ENCODE measurements around the gene GTF2E1. TPM values are rescaled to one million over a fixed set of nuclear protein-coding genes. Genes with fewer than 3 reads are reported as not detected.

GTF2E1 gene
- polyA plus RNA-seq (8.3 to 14.8 TPM (median 13.2 TPM) in 3 replicates), polyA minus RNA-seq (15.0 to 19.4 TPM (median 16.6 TPM) in 3 replicates)
- polyA plus RNA-seq (2011; ENCODE audit: low read depth): 5.6 TPM
- polyA plus RNA-seq (2011; cell fraction: cytosol; rRNA removed): 6.9 and 10.4 TPM in 2 replicates
- 12.7 and 17.7 TPM in 2 replicates for polyA plus RNA-seq (2011; cell fraction: nucleus; rRNA removed)
- 8.3 and 9.1 TPM in 2 replicates for polyA plus RNA-seq (2012; ENCODE audit: low replicate concordance)
- polyA minus RNA-seq (2011; cell fraction: cytosol; rRNA and poly(A)+ RNA removed): 6.5 TPM
- polyA minus RNA-seq (2011; cell fraction: nucleus; rRNA and poly(A)+ RNA removed): 7.6 and 12.0 TPM in 2 replicates

DNA sequence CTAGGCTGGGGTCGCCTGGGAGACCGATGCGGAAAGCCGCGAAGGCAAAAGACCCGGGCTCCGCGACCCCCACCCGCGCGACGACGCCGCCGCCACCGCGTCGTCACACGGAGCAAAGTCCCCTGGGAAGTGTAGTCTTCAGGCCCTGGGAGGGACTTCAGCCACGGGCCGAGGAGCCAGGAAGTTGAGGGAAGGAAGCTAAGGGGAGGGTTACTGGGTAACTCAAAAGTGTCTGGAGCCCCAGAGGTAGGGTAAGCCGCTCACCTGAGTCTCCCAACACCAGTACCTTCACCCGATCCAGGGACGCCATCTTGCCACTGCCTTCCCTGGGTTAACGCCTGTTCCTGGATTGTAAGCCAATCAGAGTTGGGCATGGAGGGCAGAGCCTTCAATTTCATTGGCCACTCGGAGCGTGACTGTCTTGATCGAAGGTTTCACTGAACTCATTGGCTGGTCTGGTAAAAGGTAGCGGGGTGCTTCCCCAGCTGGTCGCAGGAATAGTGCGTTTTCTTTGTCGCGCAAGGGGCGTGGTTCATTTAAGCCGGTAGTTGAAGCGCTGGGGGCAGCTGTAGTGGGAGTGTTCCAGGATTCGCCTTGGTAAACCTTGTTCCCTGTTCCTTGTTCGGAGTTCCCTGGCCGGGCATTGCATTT, at the start of gene GTF2E1, which contains the start of gene RABL3:
GTF2E1 (plus strand) TSS at position 547 of the 651 bp plus-strand sequence. CDS start 7,809 bp downstream, outside the sequence.
RABL3 (minus strand) TSS at position 319 of the 651 bp plus-strand sequence; CDS start at position 310, 9 bp downstream.
- FAIRE-seq: peak; percentile 95
- no peaks in the 10 kb centered on the region for H4K20me1 ChIP-seq (ENCODE audit: control insufficient read depth, extremely low read depth, insufficient read depth, low read length)
- peak within 1 kb of the TSS; percentile 99 for H3K27ac ChIP-seq (ENCODE audit: control insufficient read depth, insufficient read depth, low read length)
- dilution Hi-C loops (cut with MboI; ENCODE audit: extremely low pct_ligation_motif_present, low sequenced_read_pairs): no loop called here
- peaks cover 50% of the 10 kb centered on the region for H3K79me2 ChIP-seq (ENCODE audit: control insufficient read depth, insufficient read depth, low read length)
- H2AFZ ChIP-seq (ENCODE audit: control insufficient read depth, low read length): peak within 1 kb of the TSS; percentile 99
- no peaks in the 10 kb centered on the region for H3K27me3 ChIP-seq (ENCODE audit: control insufficient read depth, extremely low read depth, insufficient read depth, low read length)
- peak within 1 kb of the TSS; percentile 96 for H3K4me2 ChIP-seq (ENCODE audit: control insufficient read depth, extremely low read depth, insufficient read depth, low read depth, low read length)
- H3K4me1 ChIP-seq (ENCODE audit: control insufficient read depth, extremely low read depth, insufficient read depth, low read length): peaks cover 9% of the 10 kb centered on the region
- H3K9me3 ChIP-seq (ENCODE audit: control insufficient read depth, low read depth, low read length): peaks cover 2% of the 10 kb centered on the region
- H3K9me1 ChIP-seq (ENCODE audit: control insufficient read depth, extremely low read depth, insufficient read depth, low read length): no peaks in the 10 kb centered on the region
- peak within 1 kb of the TSS; percentile 98 for H3K9ac ChIP-seq (ENCODE audit: control insufficient read depth, extremely low read depth, insufficient read depth, low read length)
- H3K4me3 ChIP-seq (ENCODE audit: control insufficient read depth in 2 of 3, extremely low read depth in 1 of 3, insufficient read depth in 2 of 3, low read depth in 1 of 3, low read length in 3 of 3): peak within 1 kb of the TSS; percentile 82 to 93 (median 92)
- DNase-seq (ENCODE audit: low read depth, low spot score): peak; percentile 93
- TF ChIP-seq CTCF (optimal IDR thresholded peaks at IDR 0.05 in 1 of 3, IDR thresholded peaks at IDR 0.05 in 1 of 3, conservative IDR thresholded peaks at IDR 0.05 in 1 of 3; ENCODE audit: extremely low read depth in 1 of 3, insufficient read depth in 2 of 3, low read length in 3 of 3) (no peak), EZH2 (IDR thresholded peaks at IDR 0.05; ENCODE audit: low read length) (no peak)
- peaks cover 0 to 2% of the 10 kb centered on the region in 2 experiments for H3K36me3 ChIP-seq (ENCODE audit: control insufficient read depth in 2 of 2, extremely low read depth in 1 of 2, insufficient read depth in 2 of 2, low read length in 2 of 2)

GRCh38 chr3:120693439-120694171, 48.9 kb upstream of the GTF2E1 start:
- H3K4me3 ChIP-seq (ENCODE audit: control insufficient read depth in 2 of 3, extremely low read depth in 1 of 3, insufficient read depth in 2 of 3, low read depth in 1 of 3, low read length in 3 of 3): no peak overlapping the region
- no peaks in the 10 kb centered on the region for H3K9me3 ChIP-seq (ENCODE audit: control insufficient read depth, low read depth, low read length)
- H3K4me2 ChIP-seq (ENCODE audit: control insufficient read depth, extremely low read depth, insufficient read depth, low read depth, low read length): no peak overlapping the region
- no peaks in the 10 kb centered on the region for H4K20me1 ChIP-seq (ENCODE audit: control insufficient read depth, extremely low read depth, insufficient read depth, low read length)
- no peak overlapping the region for H3K27ac ChIP-seq (ENCODE audit: control insufficient read depth, insufficient read depth, low read length)
- FAIRE-seq (peak; percentile 73), DNase-seq (ENCODE audit: low read depth, low spot score) (no peak)
- H3K27me3 ChIP-seq (ENCODE audit: control insufficient read depth, extremely low read depth, insufficient read depth, low read length): no peaks in the 10 kb centered on the region
- H3K4me1 ChIP-seq (ENCODE audit: control insufficient read depth, extremely low read depth, insufficient read depth, low read length): peaks cover 5% of the 10 kb centered on the region
- dilution Hi-C loops (cut with MboI; ENCODE audit: extremely low pct_ligation_motif_present, low sequenced_read_pairs): no loop called here
- H3K36me3 ChIP-seq (ENCODE audit: control insufficient read depth in 2 of 2, extremely low read depth in 1 of 2, insufficient read depth in 2 of 2, low read length in 2 of 2): peaks cover 0 to 5% of the 10 kb centered on the region in 2 experiments
- no peak overlapping the region for H2AFZ ChIP-seq (ENCODE audit: control insufficient read depth, low read length)
- no peaks in the 10 kb centered on the region for H3K9me1 ChIP-seq (ENCODE audit: control insufficient read depth, extremely low read depth, insufficient read depth, low read length)
- no peak for TF ChIP-seq EZH2 (IDR thresholded peaks at IDR 0.05; ENCODE audit: low read length)
- H3K79me2 ChIP-seq (ENCODE audit: control insufficient read depth, insufficient read depth, low read length): no peaks in the 10 kb centered on the region
- no peak overlapping the region for H3K9ac ChIP-seq (ENCODE audit: control insufficient read depth, extremely low read depth, insufficient read depth, low read length)
